H1 (cell line): Measurements from ENCODE around the gene RAET1E.

Source experiments
- POLR2AphosphoS5 ChIP-seq: IDR thresholded peaks from 2 replicates; pipeline ENCODE4 v1.6.1; 2011; ENCODE audit warnings: low read depth, low read length
- TF ChIP-seq, protein P1 (sequence below), 3 experiments: IDR thresholded peaks; 1 replicate in 2 of 3; 2 replicates in 1 of 3; pipeline versions ENCODE4 v1.5.1 to v1.6.1; 2011; ENCODE audit warnings: low read length in 3 of 3, mild to moderate bottlenecking in 3 of 3, inconsistent platforms in 2 of 3, low read depth in 1 of 3, moderate library complexity in 1 of 3; ENCODE audit not compliant: insufficient read depth in 1 of 3; ENCODE audit errors: control extremely low read depth in 1 of 3

DNA sequence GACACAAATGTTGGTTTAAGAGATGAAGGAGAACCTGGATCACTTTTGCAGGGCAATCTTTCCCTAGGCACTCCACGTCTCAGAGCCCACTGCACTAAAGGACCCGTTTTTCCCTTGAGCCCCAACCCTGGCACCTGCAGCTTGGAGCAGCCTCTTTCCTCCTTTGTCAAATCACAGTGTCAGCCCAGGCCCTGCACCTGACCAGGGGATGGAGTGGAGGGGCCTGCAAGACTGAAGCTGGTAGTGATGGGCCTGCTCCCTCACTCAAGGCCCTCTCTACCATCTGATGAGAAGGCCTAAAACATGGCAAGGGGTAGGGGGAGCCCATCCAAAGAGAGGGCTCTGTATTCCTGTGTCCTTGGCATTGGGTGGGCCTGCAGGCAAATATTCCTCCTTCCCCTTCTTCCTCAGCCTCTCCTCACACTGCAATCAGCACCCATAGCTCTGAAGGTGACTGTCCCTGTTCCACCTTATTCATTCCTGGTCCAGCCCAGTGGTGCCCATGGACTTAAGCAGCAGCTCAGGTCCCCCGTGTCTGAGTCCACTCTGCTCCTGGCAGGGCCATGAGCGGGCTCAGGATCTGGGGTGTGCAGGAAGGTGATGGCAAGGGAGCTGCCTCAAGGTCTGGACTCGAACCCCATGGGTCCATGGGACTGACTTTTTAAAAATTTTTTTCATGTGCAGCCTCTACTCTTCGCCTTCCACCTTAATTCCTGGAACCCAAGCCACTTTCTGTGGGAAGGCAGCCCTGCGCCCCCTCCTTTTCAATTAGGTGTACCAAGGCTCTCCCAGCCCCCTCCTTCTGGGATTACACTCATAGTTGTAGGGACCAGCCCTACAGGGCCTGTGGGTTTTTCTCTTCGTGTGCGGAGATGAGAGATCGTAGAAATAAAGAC, 18.3 kb upstream of the RAET1E start:
- TF ChIP-seq POLR2AphosphoS5, result no peak
- TF ChIP-seq, protein P1, sequence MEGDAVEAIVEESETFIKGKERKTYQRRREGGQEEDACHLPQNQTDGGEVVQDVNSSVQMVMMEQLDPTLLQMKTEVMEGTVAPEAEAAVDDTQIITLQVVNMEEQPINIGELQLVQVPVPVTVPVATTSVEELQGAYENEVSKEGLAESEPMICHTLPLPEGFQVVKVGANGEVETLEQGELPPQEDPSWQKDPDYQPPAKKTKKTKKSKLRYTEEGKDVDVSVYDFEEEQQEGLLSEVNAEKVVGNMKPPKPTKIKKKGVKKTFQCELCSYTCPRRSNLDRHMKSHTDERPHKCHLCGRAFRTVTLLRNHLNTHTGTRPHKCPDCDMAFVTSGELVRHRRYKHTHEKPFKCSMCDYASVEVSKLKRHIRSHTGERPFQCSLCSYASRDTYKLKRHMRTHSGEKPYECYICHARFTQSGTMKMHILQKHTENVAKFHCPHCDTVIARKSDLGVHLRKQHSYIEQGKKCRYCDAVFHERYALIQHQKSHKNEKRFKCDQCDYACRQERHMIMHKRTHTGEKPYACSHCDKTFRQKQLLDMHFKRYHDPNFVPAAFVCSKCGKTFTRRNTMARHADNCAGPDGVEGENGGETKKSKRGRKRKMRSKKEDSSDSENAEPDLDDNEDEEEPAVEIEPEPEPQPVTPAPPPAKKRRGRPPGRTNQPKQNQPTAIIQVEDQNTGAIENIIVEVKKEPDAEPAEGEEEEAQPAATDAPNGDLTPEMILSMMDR (IDR thresholded peaks at IDR 0.05; ENCODE audit: control extremely low read depth in 1 of 3, insufficient read depth in 1 of 3, low read depth in 1 of 3, low read length in 3 of 3), result no peak
